Neural progenitor cell (in vitro differentiated cells): ENCODE results near the gene GMCL2.

Source experiments
- CTCF ChIP-seq: fragments of 200-600 bp; sonication (generic); IDR thresholded peaks from 2 replicates; pipeline ENCODE4 v1.5.1; 2017; ENCODE audit warnings: antibody characterized with exemption, mild to moderate bottlenecking
- EZH2phosphoT487 ChIP-seq: fragments of 200-600 bp; sonication (generic); IDR thresholded peaks from 2 replicates; pipeline ENCODE4 v1.6.1; 2017; ENCODE audit warnings: antibody characterized with exemption

- no peak for TF ChIP-seq CTCF
- no peak for TF ChIP-seq EZH2phosphoT487
Observed at GRCh38 chr5:178236126-178236525, 49.0 kb upstream of the GMCL2 start.
